ENCODE measurements around the gene NEK11. TPM values are rescaled to one million over a fixed set of nuclear protein-coding genes. Genes with fewer than 3 reads are reported as not detected.

Gene NEK11
- total RNA-seq, 2 experiments from 2014 or later, result 3.1 to 3.8 TPM

- DNase-seq, result no peak
- POLR2A ChIA-PET, result no interaction called here
- Mint-ChIP-seq H3K27ac (no peak overlapping the region), H3K4me1 (no peaks in the 10 kb centered on the region), H3K9me3 (peaks cover 2% of the 10 kb centered on the region), H3K27me3 (no peaks in the 10 kb centered on the region), H3K4me3 (no peak overlapping the region), H3K36me3 (peaks cover 2% of the 10 kb centered on the region)
- no peak for ATAC-seq (ENCODE audit: low read depth)
Observed at GRCh38 chr3:131192701-131193100, 166.0 kb downstream of the NEK11 start.

GRCh38 chr3:131193641-131194238 lies 167.1 kb downstream of the NEK11 start:
- DNase-seq (no peak), ATAC-seq (ENCODE audit: low read depth) (no peak)
- Mint-ChIP-seq H3K27me3 (no peaks in the 10 kb centered on the region), H3K36me3 (peaks cover 2% of the 10 kb centered on the region), H3K4me1 (no peaks in the 10 kb centered on the region), H3K9me3 (peaks cover 2% of the 10 kb centered on the region), H3K27ac (no peak overlapping the region), H3K4me3 (no peak overlapping the region)
- POLR2A ChIA-PET, result no interaction called here

- no peak overlapping the region for H3K4me3 Mint-ChIP-seq
- peaks cover 2% of the 10 kb centered on the region for H3K9me3 Mint-ChIP-seq
- no peaks in the 10 kb centered on the region for H3K4me1 Mint-ChIP-seq
- no peaks in the 10 kb centered on the region for H3K36me3 Mint-ChIP-seq
- H3K27ac Mint-ChIP-seq, result no peak overlapping the region
- DNase-seq, result no peak
- POLR2A ChIA-PET, result no interaction called here
- H3K27me3 Mint-ChIP-seq, result no peaks in the 10 kb centered on the region
- no peak for ATAC-seq (ENCODE audit: low read depth)
Observed at GRCh38 chr3:131194816-131195215, 168.1 kb downstream of the NEK11 start.

- Mint-ChIP-seq H3K36me3 (no peaks in the 10 kb centered on the region), H3K9me3 (peaks cover 3% of the 10 kb centered on the region), H3K4me1 (no peaks in the 10 kb centered on the region), H3K27me3 (no peaks in the 10 kb centered on the region), H3K4me3 (no peak overlapping the region), H3K27ac (no peak overlapping the region)
- no peak for DNase-seq
- POLR2A ChIA-PET, result no interaction called here
- ATAC-seq (ENCODE audit: low read depth), result no peak
Observed at GRCh38 chr3:131200636-131201199, 174.0 kb downstream of the NEK11 start.

- POLR2A ChIA-PET, result no interaction called here
- DNase-seq (no peak), ATAC-seq (ENCODE audit: low read depth) (no peak)
- Mint-ChIP-seq H3K27ac (no peak overlapping the region), H3K27me3 (peaks cover 4% of the 10 kb centered on the region), H3K9me3 (peaks cover 2% of the 10 kb centered on the region), H3K4me1 (peaks cover 3% of the 10 kb centered on the region), H3K36me3 (no peaks in the 10 kb centered on the region), H3K4me3 (no peak overlapping the region)
Observed at GRCh38 chr3:131216330-131216729, 189.7 kb downstream of the NEK11 start.

GRCh38 chr3:131216801-131217200 lies 190.1 kb downstream of the NEK11 start:
- POLR2A ChIA-PET, result no interaction called here
- H3K27ac Mint-ChIP-seq, result no peak overlapping the region
- peaks cover 4% of the 10 kb centered on the region for H3K27me3 Mint-ChIP-seq
- peaks cover 3% of the 10 kb centered on the region for H3K4me1 Mint-ChIP-seq
- H3K36me3 Mint-ChIP-seq, result no peaks in the 10 kb centered on the region
- no peak for DNase-seq
- H3K9me3 Mint-ChIP-seq, result peaks cover 2% of the 10 kb centered on the region
- no peak overlapping the region for H3K4me3 Mint-ChIP-seq
- ATAC-seq (ENCODE audit: low read depth), result no peak

- Mint-ChIP-seq H3K4me1 (peaks cover 3% of the 10 kb centered on the region), H3K27me3 (peaks cover 4% of the 10 kb centered on the region), H3K27ac (no peak overlapping the region), H3K9me3 (peaks cover 2% of the 10 kb centered on the region), H3K36me3 (no peaks in the 10 kb centered on the region), H3K4me3 (no peak overlapping the region)
- POLR2A ChIA-PET, result no interaction called here
- DNase-seq (no peak), ATAC-seq (ENCODE audit: low read depth) (no peak)
Observed at GRCh38 chr3:131217296-131217741, 190.6 kb downstream of the NEK11 start.

GRCh38 chr3:131218196-131218595 lies 191.5 kb downstream of the NEK11 start:
- Mint-ChIP-seq H3K9me3 (no peaks in the 10 kb centered on the region), H3K4me3 (no peak overlapping the region), H3K27ac (no peak overlapping the region), H3K27me3 (peaks cover 4% of the 10 kb centered on the region), H3K36me3 (no peaks in the 10 kb centered on the region), H3K4me1 (peaks cover 5% of the 10 kb centered on the region)
- ATAC-seq (ENCODE audit: low read depth), result no peak
- POLR2A ChIA-PET, result no interaction called here
- no peak for DNase-seq

- Mint-ChIP-seq H3K36me3 (no peaks in the 10 kb centered on the region), H3K4me3 (no peak overlapping the region), H3K27me3 (peaks cover 4% of the 10 kb centered on the region), H3K27ac (no peak overlapping the region), H3K9me3 (no peaks in the 10 kb centered on the region), H3K4me1 (peaks cover 9% of the 10 kb centered on the region)
- no peak for DNase-seq
- ATAC-seq (ENCODE audit: low read depth), result no peak
- POLR2A ChIA-PET, result no interaction called here
Observed at GRCh38 chr3:131221731-131222130, 195.1 kb downstream of the NEK11 start.

GRCh38 chr3:131222599-131222998 lies 195.9 kb downstream of the NEK11 start:
- Mint-ChIP-seq H3K4me3 (no peak overlapping the region), H3K9me3 (no peaks in the 10 kb centered on the region), H3K27ac (no peak overlapping the region), H3K4me1 (peaks cover 9% of the 10 kb centered on the region), H3K27me3 (peaks cover 4% of the 10 kb centered on the region), H3K36me3 (no peaks in the 10 kb centered on the region)
- POLR2A ChIA-PET, result no interaction called here
- ATAC-seq (ENCODE audit: low read depth), result no peak
- no peak for DNase-seq

- Mint-ChIP-seq H3K27me3 (peaks cover 4% of the 10 kb centered on the region), H3K36me3 (no peaks in the 10 kb centered on the region), H3K27ac (no peak overlapping the region), H3K9me3 (no peaks in the 10 kb centered on the region), H3K4me3 (no peak overlapping the region), H3K4me1 (peaks cover 6% of the 10 kb centered on the region)
- POLR2A ChIA-PET, result no interaction called here
- no peak for ATAC-seq (ENCODE audit: low read depth)
- no peak for DNase-seq
Observed at GRCh38 chr3:131223373-131224289, 197.0 kb downstream of the NEK11 start.

- no peaks in the 10 kb centered on the region for H3K9me3 Mint-ChIP-seq
- H3K36me3 Mint-ChIP-seq, result no peaks in the 10 kb centered on the region
- peaks cover 6% of the 10 kb centered on the region for H3K4me1 Mint-ChIP-seq
- peaks cover 4% of the 10 kb centered on the region for H3K27me3 Mint-ChIP-seq
- H3K4me3 Mint-ChIP-seq, result no peak overlapping the region
- no peak for DNase-seq
- no peak for ATAC-seq (ENCODE audit: low read depth)
- no peak overlapping the region for H3K27ac Mint-ChIP-seq
- POLR2A ChIA-PET, result no interaction called here
Observed at GRCh38 chr3:131224886-131225550, 198.3 kb downstream of the NEK11 start.

- no peaks in the 10 kb centered on the region for H3K36me3 Mint-ChIP-seq
- POLR2A ChIA-PET, result no interaction called here
- H3K4me3 Mint-ChIP-seq, result no peak overlapping the region
- no peaks in the 10 kb centered on the region for H3K27me3 Mint-ChIP-seq
- no peak for ATAC-seq (ENCODE audit: low read depth)
- DNase-seq, result no peak
- no peak overlapping the region for H3K27ac Mint-ChIP-seq
- H3K9me3 Mint-ChIP-seq, result no peaks in the 10 kb centered on the region
- H3K4me1 Mint-ChIP-seq, result peaks cover 1% of the 10 kb centered on the region
Observed at GRCh38 chr3:131228522-131228921, 201.8 kb downstream of the NEK11 start.
